Aorta (tissue), 5 donors: ENCODE data around the gene PRKCSH. TPM values are rescaled to one million over a fixed set of nuclear protein-coding genes. Genes with fewer than 3 reads are reported as not detected.
"Not testable (repeated sequence)": the region's sequence is repeated elsewhere in the genome, so short reads cannot be mapped to it uniquely, and the experiment has no call there.

Experiments
- ATAC-seq: fragments of 200-7000 bp; cut with Tn5 transposase; one replicate; pipeline ENCODE4 v1.9.1; 2022; ENCODE audit warnings: moderate library complexity; ENCODE audit not compliant: low FRiP score
- DNase-seq, 2 donors: peaks; one replicate each; pipeline ENCODE4 v3.0.0-alpha.2; 2020
- H3K27ac ChIP-seq, 2 donors: one replicate each; pipeline ENCODE4 v1.5.1; 2013; ENCODE audit warnings: low read length in 2 of 2, mild to moderate bottlenecking in 2 of 2, moderate library complexity in 2 of 2, control low read depth in 1 of 2, inconsistent platforms in 1 of 2, low read depth in 1 of 2
- H3K27me3 ChIP-seq, 2 donors: one replicate each; pipeline ENCODE4 v1.6.1; 2013; ENCODE audit warnings: control low read depth in 1 of 2, low read length in 1 of 2, mild to moderate bottlenecking in 1 of 2, moderate library complexity in 1 of 2; ENCODE audit not compliant: insufficient read depth in 2 of 2, control insufficient read depth in 1 of 2
- H3K36me3 ChIP-seq, 2 donors: one replicate each; pipeline ENCODE4 v1.6.1; 2013; ENCODE audit warnings: control low read depth in 1 of 2, low read length in 1 of 2, mild to moderate bottlenecking in 1 of 2; ENCODE audit not compliant: insufficient read depth in 2 of 2, control insufficient read depth in 1 of 2
- H3K4me1 ChIP-seq, 2 donors: one replicate each; pipeline ENCODE4 v1.6.1; 2013; ENCODE audit warnings: low read length in 2 of 2, control low read depth in 1 of 2, mild to moderate bottlenecking in 1 of 2, moderate library complexity in 1 of 2; ENCODE audit not compliant: insufficient read depth in 2 of 2, control insufficient read depth in 1 of 2
- H3K4me3 ChIP-seq, 2 donors: one replicate each; pipeline ENCODE4 v1.5.1; 2013; ENCODE audit warnings: low read length in 2 of 2, control low read depth in 1 of 2, mild to moderate bottlenecking in 1 of 2
- H3K9me3 ChIP-seq: one replicate; pipeline ENCODE4 v1.6.1; 2013; ENCODE audit warnings: mild to moderate bottlenecking, low read length; ENCODE audit not compliant: control insufficient read depth
- WGBS, 2 donors: extraction: QIAGEN DNeasy Blood & Tissue Kit; methylation state at CpG; one replicate each; pipeline ENCODE4 v1.1.7; 2013; 5-methylcytosine and 5-hydroxymethylcytosine counted together
- intact Hi-C, 2 donors: fragments of 100-400 bp; cut with DNase I; formaldehyde crosslinking; loops; one replicate each; pipeline versions ENCODE4 v1.14.2 to v1.15.0; 2022
- polyA plus RNA-seq, 2 donors: library from polyadenylated mRNA; stranded (reverse); fragments of 200-250 nt; gene quantifications; one replicate each; pipeline ENCODE4 v1.2.3, GENCODE V29; 2013
- total RNA-seq, 2 donors: library from RNA; stranded (reverse); fragmentation: NEBNext Ultra II Directional; extraction: Animal tissue kit (Norgen Biotek cat#: 25700); gene quantifications; one replicate each; pipeline ENCODE4 v1.2.1, GENCODE V29; 2021
- donor health status: healthy with polysubstance abuse.
- donor health status: Bipolar disorder and iron deficiency.
- donor health status: DM: no; HTN: no; CAD: no.
- donor health status: DM: no; HTN: no; CAD: no.
- donor health status: DM: yes; HTN: yes; CAD: no.

PRKCSH gene
- total and polyA plus RNA-seq, 4 donors, result 90.2 to 207 (median 168) TPM

GRCh38 chr19:11425719-11426457, 9.5 kb upstream of the PRKCSH start:
- no peak overlapping the region for H3K27ac ChIP-seq
- no peaks in the 10 kb centered on the region for H3K9me3 ChIP-seq
- ATAC-seq, result no peak
- H3K4me1 ChIP-seq, result no peaks in the 10 kb centered on the region
- no peak overlapping the region for H3K4me3 ChIP-seq
- H3K27me3 ChIP-seq, result no peaks in the 10 kb centered on the region
- intact Hi-C loops, result no loop called here
- no peak for DNase-seq
- no peaks in the 10 kb centered on the region for H3K36me3 ChIP-seq
- WGBS, 2 donors, result 89 to 90% methylated on average over 26 to 28 of the region's 28 CpGs

DNA sequence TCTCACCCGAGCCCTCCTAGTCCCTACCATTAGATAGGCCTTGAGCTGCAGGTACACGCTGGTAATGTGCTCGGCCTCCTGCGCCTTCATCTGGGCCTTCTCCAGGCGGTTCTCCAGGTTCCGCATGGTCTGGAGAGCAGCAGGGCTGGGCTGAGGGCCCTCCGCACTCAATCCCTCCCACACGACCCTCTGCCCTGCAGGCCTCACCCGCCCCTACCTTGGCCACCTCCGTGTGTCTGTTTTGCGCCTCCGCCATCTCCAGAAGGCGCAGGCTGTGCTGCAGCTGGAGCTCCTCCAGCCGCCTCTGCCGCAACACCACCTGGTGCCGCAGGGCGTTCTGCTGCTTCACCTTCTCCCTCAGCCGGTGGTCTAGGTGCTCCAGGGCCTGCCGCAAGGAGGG, 8.8 kb upstream of the PRKCSH start:
- Histone ChIP-seq H3K27me3 (no peaks in the 10 kb centered on the region), H3K4me3 (no peak overlapping the region), H3K9me3 (no peaks in the 10 kb centered on the region), H3K4me1 (no peaks in the 10 kb centered on the region), H3K36me3 (no peaks in the 10 kb centered on the region), H3K27ac (no peak overlapping the region)
- no peak for DNase-seq
- 92 to 93% methylated on average over 18 to 19 of the region's 19 CpGs for WGBS, 2 donors
- no peak for ATAC-seq
- intact Hi-C loops, result no loop called here

GRCh38 chr19:11433526-11433925, 1.9 kb upstream of the PRKCSH start:
- 95 to 97% methylated on average over 3 of the region's 3 CpGs for WGBS, 2 donors
- not testable (repeated sequence) for DNase-seq, H3K4me1 ChIP-seq, ATAC-seq, H3K27ac ChIP-seq, H3K27me3 ChIP-seq, H3K9me3 ChIP-seq, H3K36me3 ChIP-seq, H3K4me3 ChIP-seq
- intact Hi-C loops, result loop anchor here in 1 of 2 donors (5.0 kb wide), 1 partner anchor 51 kb away; the partner anchor contains the start of gene EPOR

DNA sequence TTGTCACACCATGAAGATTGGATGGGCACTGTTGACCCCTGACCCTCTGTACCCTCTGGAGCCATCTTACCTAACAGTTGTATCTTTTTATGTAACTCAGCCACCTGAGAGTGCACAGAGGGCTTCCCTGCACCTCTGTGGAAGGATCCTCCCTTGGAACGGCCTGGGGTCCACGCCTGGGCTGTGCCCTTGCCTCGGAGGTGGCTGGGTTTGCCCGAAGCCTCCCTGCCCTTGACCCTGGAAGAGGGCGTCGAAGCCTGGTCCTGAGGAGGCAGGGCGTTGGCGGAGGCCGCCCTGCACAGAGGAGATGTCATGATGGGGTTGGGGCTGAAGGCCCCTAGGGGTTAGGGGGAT, 755 bp upstream of the PRKCSH start:
- intact Hi-C loops, result loop anchor here (5.0 kb wide), 2 partner anchors 52 to 142 kb away; partner anchors contain the start of gene EPOR (in 2 of the 2)
- DNase-seq (no peak), ATAC-seq (no peak)
- Histone ChIP-seq H3K4me1 (no peaks in the 10 kb centered on the region), H3K36me3 (no peaks in the 10 kb centered on the region), H3K4me3 (no peak overlapping the region), H3K27ac (peak overlapping the region in 1 of 2 donors; percentile 66), H3K27me3 (no peaks in the 10 kb centered on the region), H3K9me3 (no peaks in the 10 kb centered on the region)
- WGBS, 2 donors, result 3 to 6% methylated on average over 9 of the region's 9 CpGs

GRCh38 chr19:11435833-11436313, 438 bp downstream of the PRKCSH start:
- Histone ChIP-seq H3K4me1 (no peaks in the 10 kb centered on the region), H3K27me3 (no peaks in the 10 kb centered on the region), H3K36me3 (no peaks in the 10 kb centered on the region), H3K27ac (peak overlapping the region in 1 of 2 donors; percentile 4), H3K4me3 (peak overlapping the region; percentile 49 to 67), H3K9me3 (no peaks in the 10 kb centered on the region)
- DNase-seq (no peak), ATAC-seq (no peak)
- 4 to 5% methylated on average over 20 to 21 of the region's 21 CpGs for WGBS, 2 donors
- intact Hi-C loops, result loop anchor here (5.0 kb wide), 2 partner anchors 54 to 144 kb away; partner anchors contain the start of gene EPOR (in 1 of the 2)

GRCh38 chr19:11437955-11438354, 2.5 kb downstream of the PRKCSH start:
- no peak overlapping the region for H3K27ac ChIP-seq
- H3K4me3 ChIP-seq, result no peak overlapping the region
- no peaks in the 10 kb centered on the region for H3K27me3 ChIP-seq
- ATAC-seq (no peak), DNase-seq (no peak)
- 92 to 93% methylated on average over 9 of the region's 9 CpGs for WGBS, 2 donors
- peaks cover 2 to 8% of the 10 kb centered on the region in 2 donors for H3K36me3 ChIP-seq
- no peaks in the 10 kb centered on the region for H3K4me1 ChIP-seq
- no peaks in the 10 kb centered on the region for H3K9me3 ChIP-seq
- intact Hi-C loops, result loop anchor here (5.0 kb wide), 2 partner anchors 56 to 146 kb away; partner anchors contain the start of gene EPOR (in 1 of the 2)

DNA sequence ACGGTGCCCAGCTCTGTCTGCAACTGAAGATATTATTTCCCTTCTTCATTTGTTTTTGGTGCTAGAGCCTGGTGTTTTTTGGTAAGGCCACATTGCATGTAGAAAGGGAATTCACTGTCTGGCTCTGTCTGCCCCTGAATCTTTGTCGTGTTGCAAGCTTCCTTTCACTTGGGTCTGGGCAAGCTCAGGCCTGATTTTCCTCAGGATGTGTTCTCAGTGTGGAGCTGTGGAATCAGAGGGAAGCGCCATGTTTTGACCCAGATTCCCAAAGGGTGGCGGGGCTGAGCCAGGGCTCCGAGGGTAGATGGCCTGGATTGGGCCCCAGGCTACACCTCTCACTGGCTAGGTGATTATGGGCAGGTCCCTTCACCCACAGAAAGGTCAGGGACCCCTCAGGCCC, 8.6 kb downstream of the PRKCSH start:
- no peak overlapping the region for H3K4me3 ChIP-seq
- H3K27me3 ChIP-seq, result no peaks in the 10 kb centered on the region
- H3K27ac ChIP-seq, result no peak overlapping the region
- H3K9me3 ChIP-seq, result no peaks in the 10 kb centered on the region
- intact Hi-C loops, result loop anchor here in 1 of 2 donors (10.0 kb wide), 1 partner anchor 309 kb away; no protein-coding TSS in a partner anchor
- H3K4me1 ChIP-seq, result no peaks in the 10 kb centered on the region
- 71 to 77% methylated on average over 5 of the region's 5 CpGs for WGBS, 2 donors
- H3K36me3 ChIP-seq, result peaks cover 4 to 8% of the 10 kb centered on the region in 2 donors
- DNase-seq, result no peak
- ATAC-seq, result no peak

DNA sequence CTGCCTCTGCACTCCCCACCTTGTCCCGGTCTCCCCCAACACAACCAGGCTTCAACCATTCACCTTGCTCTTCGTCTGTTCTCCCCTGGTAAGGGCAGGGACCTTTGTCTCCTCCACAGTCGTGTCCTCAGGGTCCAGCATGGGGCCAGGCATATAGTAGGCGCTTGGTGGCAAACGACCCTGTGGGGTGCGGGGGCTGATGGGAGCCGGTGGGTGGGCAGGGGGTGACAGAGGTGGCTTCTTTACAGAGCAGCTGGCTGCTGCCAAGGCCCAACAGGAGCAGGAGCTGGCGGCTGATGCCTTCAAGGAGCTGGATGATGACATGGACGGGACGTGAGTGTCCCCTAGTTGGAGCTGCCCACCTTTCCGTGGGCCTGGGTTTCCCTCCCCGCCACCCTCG, 9.7 kb downstream of the PRKCSH start:
- Histone ChIP-seq H3K4me3 (no peak overlapping the region), H3K27me3 (no peaks in the 10 kb centered on the region), H3K4me1 (no peaks in the 10 kb centered on the region), H3K9me3 (no peaks in the 10 kb centered on the region), H3K27ac (no peak overlapping the region), H3K36me3 (peaks cover 4 to 8% of the 10 kb centered on the region in 2 donors)
- 86 to 88% methylated on average over 13 of the region's 13 CpGs for WGBS, 2 donors
- no peak for DNase-seq
- intact Hi-C loops, result loop anchor here in 1 of 2 donors (10.0 kb wide), 1 partner anchor 310 kb away; no protein-coding TSS in a partner anchor
- no peak for ATAC-seq

DNA sequence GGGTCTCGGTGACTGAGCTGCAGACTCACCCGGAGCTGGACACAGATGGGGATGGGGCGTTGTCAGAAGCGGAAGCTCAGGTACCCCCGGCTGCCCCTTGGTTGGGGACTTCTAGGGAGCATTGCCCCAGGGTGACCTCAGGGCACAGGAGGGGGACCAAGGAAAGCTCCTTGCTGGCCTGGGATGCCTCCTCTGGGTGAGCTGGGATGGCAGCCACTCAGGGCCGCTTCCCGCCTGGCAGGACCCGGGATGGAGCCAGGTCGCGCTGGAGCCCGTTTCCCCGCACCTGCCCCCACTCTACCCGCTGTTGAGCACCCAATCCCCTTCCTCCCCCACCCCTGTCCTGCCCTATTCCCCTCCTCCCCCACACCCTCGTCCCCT, 10.8 kb downstream of the PRKCSH start:
- no peaks in the 10 kb centered on the region for H3K27me3 ChIP-seq

More for the DNA sequence above, 10.8 kb downstream of the PRKCSH start:
- no peaks in the 10 kb centered on the region for H3K9me3 ChIP-seq
- peaks cover 4 to 5% of the 10 kb centered on the region in 2 donors for H3K36me3 ChIP-seq
- H3K4me3 ChIP-seq, result no peak overlapping the region
- WGBS, 2 donors, result 80 to 87% methylated on average over 13 to 14 of the region's 14 CpGs
- ATAC-seq (no peak), DNase-seq (no peak)
- H3K27ac ChIP-seq, result no peak overlapping the region
- intact Hi-C loops, result loop anchor here (2.0 to 10.0 kb wide), 2 partner anchors 203 to 311 kb away; no protein-coding TSS in a partner anchor
- H3K4me1 ChIP-seq, result no peaks in the 10 kb centered on the region
